ENCODE results near the gene POC1A. TPM values are rescaled to one million over a fixed set of nuclear protein-coding genes. Genes with fewer than 3 reads are reported as not detected.

The POC1A gene
- total and polyA plus RNA-seq, 2 of the 8 experiments (the other 6 are each of a cell fraction or from before 2014, with no cell fraction given) = 35.7 to 39.2 TPM

DNA sequence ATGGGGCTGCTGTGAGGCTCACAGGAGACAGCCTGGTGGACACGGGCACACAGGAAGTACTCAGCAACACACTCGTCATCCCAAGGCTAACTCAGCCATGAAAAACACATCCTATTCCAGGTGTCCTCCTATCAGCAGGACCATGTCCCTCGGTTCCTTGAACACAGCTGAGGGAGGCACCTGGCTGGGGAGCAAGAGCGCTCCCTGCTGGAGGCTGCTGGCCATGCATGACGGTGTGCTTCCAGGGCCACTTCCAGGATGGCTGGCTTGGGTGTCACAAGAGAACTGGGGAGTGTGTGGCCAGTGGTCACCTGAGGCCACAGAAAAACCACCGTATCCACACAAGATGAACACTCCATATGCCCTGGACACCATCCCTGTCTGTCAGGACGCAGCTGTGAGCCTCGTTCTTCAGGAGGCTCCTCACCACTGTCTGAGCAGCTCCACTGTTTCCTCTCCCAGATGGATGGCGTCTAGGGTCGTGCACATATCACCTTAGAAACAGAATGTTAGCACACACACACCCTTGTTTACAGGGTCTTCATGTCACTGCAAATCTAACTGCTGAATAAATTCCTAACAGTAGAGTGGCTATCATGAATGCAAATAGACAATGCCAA lies 31.0 kb downstream of the POC1A start:
- H2BK15ac ChIP-seq (ENCODE audit: low read length) = no peak overlapping the region
- FAIRE-seq (peak; percentile 81), DNase-seq (ENCODE audit: low read depth in 1 of 2, low spot score in 2 of 2) (peak; percentile 33 to 92)
- H2BK5ac ChIP-seq (ENCODE audit: low read depth, low read length) = no peak overlapping the region
- H3K36me3 ChIP-seq (ENCODE audit: control insufficient read depth in 2 of 4, insufficient read depth in 4 of 4, low read length in 3 of 4) = peaks cover 9 to 21% (median 15%) of the 10 kb centered on the region in 4 experiments
- H3K4ac ChIP-seq (replicated peaks; ENCODE audit: insufficient read length, low read depth, low read length) = no peak overlapping the region
- H2BK120ac ChIP-seq (replicated peaks; ENCODE audit: low read depth, low read length) = no peak overlapping the region
- no peaks in the 10 kb centered on the region for H3K23me2 ChIP-seq (ENCODE audit: low read depth, low read length)
- ChIA-PET POLR2A (ENCODE audit: partially characterized antibody) (interaction anchor here (1.1 to 1.9 kb wide), 6 partner anchors 9 to 128 kb away, joined by 3 to 6 read pairs (median 4); partner anchors contain the start of genes DUSP7 and RPL29), CTCF (ENCODE audit: partially characterized antibody) (interaction anchor here (0.6 to 6.0 kb wide), 37 partner anchors 9 to 240 kb away, joined by 3 to 132 read pairs (median 7); partner anchors contain the start of gene DUSP7)
- H2AFZ ChIP-seq (ENCODE audit: low read length) = no peak overlapping the region
- H3K27ac ChIP-seq (ENCODE audit: low read depth, low read length) = no peak overlapping the region
- H2AK5ac ChIP-seq (ENCODE audit: low read depth, low read length) = no peak overlapping the region
- H3K79me1 ChIP-seq (ENCODE audit: low read depth, low read length) = no peaks in the 10 kb centered on the region; the same call in 1 of the 2 replicates
- no peak overlapping the region for H4K5ac ChIP-seq (ENCODE audit: insufficient read length, low read depth, low read length)
- no peak overlapping the region for H3K56ac ChIP-seq (replicated peaks; ENCODE audit: insufficient read length, low read depth, low read length)
- H3K18ac ChIP-seq (ENCODE audit: extremely low read depth, low read length) = no peak overlapping the region
- H3K14ac ChIP-seq (ENCODE audit: insufficient read length) = no peak overlapping the region
- H3K23ac ChIP-seq (ENCODE audit: insufficient read length) = no peak overlapping the region
- H2BK12ac ChIP-seq (ENCODE audit: low read depth, low read length) = no peak overlapping the region; the same call in 1 of the 2 replicates
- no peak overlapping the region for H4K91ac ChIP-seq (replicated peaks; ENCODE audit: insufficient read length, low read length)
- no peak overlapping the region for H3K4me2 ChIP-seq (ENCODE audit: insufficient read depth in 1 of 2, low read depth in 2 of 2, low read length in 2 of 2)
- no peaks in the 10 kb centered on the region for H3K27me3 ChIP-seq (replicated peaks in 1 of 4; ENCODE audit: control insufficient read depth in 3 of 4, extremely low read depth in 1 of 4, insufficient read depth in 3 of 4, low read length in 3 of 4)
- H4K20me1 ChIP-seq (replicated peaks in 1 of 2; ENCODE audit: control insufficient read depth in 1 of 2, insufficient read depth in 2 of 2, low read length in 2 of 2) = peaks cover 0 to 4% of the 10 kb centered on the region in 2 experiments
- H3K79me2 ChIP-seq (ENCODE audit: control insufficient read depth in 1 of 2, insufficient read depth in 2 of 2, low read length in 2 of 2) = no peaks in the 10 kb centered on the region
- H4K8ac ChIP-seq (ENCODE audit: extremely low read depth, insufficient read depth, low read length) = no peak overlapping the region
- H2BK20ac ChIP-seq (ENCODE audit: low read length) = no peak overlapping the region
- H3K9me3 ChIP-seq (ENCODE audit: insufficient read depth in 2 of 2, low read depth in 1 of 2, low read length in 1 of 2) = no peaks in the 10 kb centered on the region
- 67% methylated on average over 10 of the region's 10 CpGs; no CpG with 5 or more reads in 1 of the 2 experiments for WGBS, 2 experiments (ENCODE audit: extremely low coverage in 1 of 2, insufficient coverage in 1 of 2, insufficient read length in 1 of 2, insufficient replicate concordance in 2 of 2, low coverage in 1 of 2, low lambda C conversion rate in 2 of 2, missing lambda C conversion rate in 1 of 2)
- no peak overlapping the region for H3K9ac ChIP-seq (replicated peaks in 1 of 4; ENCODE audit: extremely low read depth in 1 of 4, low read depth in 3 of 4, low read length in 3 of 4)
- H3K4me3 ChIP-seq (ENCODE audit: extremely low read depth in 1 of 4, insufficient read depth in 2 of 4, low read depth in 3 of 4, low read length in 4 of 4) = no peak overlapping the region
- H3K4me1 ChIP-seq (replicated peaks in 1 of 4; ENCODE audit: control insufficient read depth in 3 of 4, insufficient read depth in 4 of 4, low read length in 3 of 4) = no peaks in the 10 kb centered on the region
- TF ChIP-seq TBP (IDR thresholded peaks at IDR 0.05; ENCODE audit: low read depth, low read length) (no peak), RAD21 (IDR thresholded peaks at IDR 0.05 in 1 of 2, conservative IDR thresholded peaks at IDR 0.05 in 1 of 2; ENCODE audit: low read depth in 2 of 2, low read length in 2 of 2) (peak; percentile 92 to 93), KDM4A (IDR thresholded peaks at IDR 0.05; ENCODE audit: low read depth, low read length, severe bottlenecking) (no peak), SIN3A (conservative IDR thresholded peaks at IDR 0.05 in 1 of 2, IDR thresholded peaks at IDR 0.05 in 1 of 2; ENCODE audit: low read depth in 1 of 2, low read length in 2 of 2) (peak in 1 of 2 experiments; percentile 71; a peak in 2 of 4 replicates), SP1 (IDR thresholded peaks at IDR 0.05; ENCODE audit: low read depth, low read length) (no peak), TAF1 (IDR thresholded peaks at IDR 0.05; ENCODE audit: low read depth, low read length) (no peak), BACH1 (IDR thresholded peaks at IDR 0.05; ENCODE audit: low read length) (no peak), TCF12 (IDR thresholded peaks at IDR 0.05; ENCODE audit: low read depth, low read length) (0 out of 2 replicates have a peak, but pooled peaks have one; percentile 30), JUN (IDR thresholded peaks at IDR 0.05; ENCODE audit: low read depth, low read length) (no peak)
- TF ChIP-seq, protein P1, sequence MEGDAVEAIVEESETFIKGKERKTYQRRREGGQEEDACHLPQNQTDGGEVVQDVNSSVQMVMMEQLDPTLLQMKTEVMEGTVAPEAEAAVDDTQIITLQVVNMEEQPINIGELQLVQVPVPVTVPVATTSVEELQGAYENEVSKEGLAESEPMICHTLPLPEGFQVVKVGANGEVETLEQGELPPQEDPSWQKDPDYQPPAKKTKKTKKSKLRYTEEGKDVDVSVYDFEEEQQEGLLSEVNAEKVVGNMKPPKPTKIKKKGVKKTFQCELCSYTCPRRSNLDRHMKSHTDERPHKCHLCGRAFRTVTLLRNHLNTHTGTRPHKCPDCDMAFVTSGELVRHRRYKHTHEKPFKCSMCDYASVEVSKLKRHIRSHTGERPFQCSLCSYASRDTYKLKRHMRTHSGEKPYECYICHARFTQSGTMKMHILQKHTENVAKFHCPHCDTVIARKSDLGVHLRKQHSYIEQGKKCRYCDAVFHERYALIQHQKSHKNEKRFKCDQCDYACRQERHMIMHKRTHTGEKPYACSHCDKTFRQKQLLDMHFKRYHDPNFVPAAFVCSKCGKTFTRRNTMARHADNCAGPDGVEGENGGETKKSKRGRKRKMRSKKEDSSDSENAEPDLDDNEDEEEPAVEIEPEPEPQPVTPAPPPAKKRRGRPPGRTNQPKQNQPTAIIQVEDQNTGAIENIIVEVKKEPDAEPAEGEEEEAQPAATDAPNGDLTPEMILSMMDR (IDR thresholded peaks at IDR 0.05; ENCODE audit: control extremely low read depth in 1 of 3, insufficient read depth in 1 of 3, low read depth in 1 of 3, low read length in 3 of 3) = peak; percentile 95 to 100 (median 100)

All from H1 (cell line).